GM06990 (cell line): ENCODE measurements around the gene CYP1A2.
A peak's percentile ranks its signal among the peaks of the same experiment; 100 is the strongest.

Experiments
- DNase-seq: peaks from one replicate; pipeline ENCODE4 v3.0.0-alpha.2; 2011; ENCODE audit not compliant: insufficient read length; ENCODE audit errors: extremely low read depth
- H3K27me3 ChIP-seq: replicated peaks from 2 replicates; pipeline ENCODE4 v1.6.0; 2011; ENCODE audit warnings: low read length; ENCODE audit not compliant: control insufficient read depth, insufficient read depth
- H3K36me3 ChIP-seq: 2 replicates; pipeline ENCODE4 v1.5.1; 2011; ENCODE audit warnings: low read length; ENCODE audit not compliant: control insufficient read depth, insufficient read depth
- H3K4me3 ChIP-seq: replicated peaks from 2 replicates; pipeline ENCODE4 v1.5.1; 2011; ENCODE audit warnings: low read depth, mild to moderate bottlenecking, control low read depth, low read length
- TF ChIP-seq, protein P1 (sequence below): IDR thresholded peaks from 2 replicates; pipeline ENCODE4 v1.5.1; 2011; ENCODE audit warnings: low read length, control low read depth, mild to moderate bottlenecking, inconsistent platforms; ENCODE audit not compliant: insufficient read depth, poor library complexity, severe bottlenecking

CYP1A2 gene

GRCh38 chr15:74789741-74790079, 41.1 kb downstream of the CYP1A2 start:
- no peak for DNase-seq
- H3K27me3 ChIP-seq = no peaks in the 10 kb centered on the region
- peak overlapping the region; percentile 98 for H3K4me3 ChIP-seq
- H3K36me3 ChIP-seq = peaks cover 20% of the 10 kb centered on the region
- TF ChIP-seq, protein P1, sequence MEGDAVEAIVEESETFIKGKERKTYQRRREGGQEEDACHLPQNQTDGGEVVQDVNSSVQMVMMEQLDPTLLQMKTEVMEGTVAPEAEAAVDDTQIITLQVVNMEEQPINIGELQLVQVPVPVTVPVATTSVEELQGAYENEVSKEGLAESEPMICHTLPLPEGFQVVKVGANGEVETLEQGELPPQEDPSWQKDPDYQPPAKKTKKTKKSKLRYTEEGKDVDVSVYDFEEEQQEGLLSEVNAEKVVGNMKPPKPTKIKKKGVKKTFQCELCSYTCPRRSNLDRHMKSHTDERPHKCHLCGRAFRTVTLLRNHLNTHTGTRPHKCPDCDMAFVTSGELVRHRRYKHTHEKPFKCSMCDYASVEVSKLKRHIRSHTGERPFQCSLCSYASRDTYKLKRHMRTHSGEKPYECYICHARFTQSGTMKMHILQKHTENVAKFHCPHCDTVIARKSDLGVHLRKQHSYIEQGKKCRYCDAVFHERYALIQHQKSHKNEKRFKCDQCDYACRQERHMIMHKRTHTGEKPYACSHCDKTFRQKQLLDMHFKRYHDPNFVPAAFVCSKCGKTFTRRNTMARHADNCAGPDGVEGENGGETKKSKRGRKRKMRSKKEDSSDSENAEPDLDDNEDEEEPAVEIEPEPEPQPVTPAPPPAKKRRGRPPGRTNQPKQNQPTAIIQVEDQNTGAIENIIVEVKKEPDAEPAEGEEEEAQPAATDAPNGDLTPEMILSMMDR = no peak

GRCh38 chr15:74790080-74790916, 41.7 kb downstream of the CYP1A2 start:
- peak overlapping the region; percentile 98 for H3K4me3 ChIP-seq
- H3K27me3 ChIP-seq = no peaks in the 10 kb centered on the region
- peak; percentile 82 for DNase-seq
- H3K36me3 ChIP-seq = peaks cover 20% of the 10 kb centered on the region
- TF ChIP-seq, protein P1 = no peak

DNA sequence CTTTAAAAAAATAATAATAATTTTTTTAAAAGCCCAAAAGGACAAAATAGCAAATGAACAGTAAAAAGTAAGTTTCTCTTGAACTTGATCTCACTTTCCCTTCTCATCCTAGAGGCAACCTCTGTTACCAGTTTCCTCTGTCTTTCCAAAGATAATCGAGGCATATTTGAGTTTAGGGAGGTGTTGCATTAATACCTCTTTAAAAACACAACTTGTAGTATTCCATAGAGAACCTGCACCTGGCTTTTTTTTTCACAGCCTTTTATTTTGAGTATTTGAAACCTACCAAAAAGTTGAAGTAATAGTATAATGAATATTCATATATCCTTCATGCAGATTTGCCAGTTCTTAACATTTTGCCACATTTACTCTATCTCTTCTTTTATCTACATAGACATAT, 42.4 kb downstream of the CYP1A2 start:
- TF ChIP-seq, protein P1 = no peak
- H3K4me3 ChIP-seq = peak overlapping the region; percentile 98; the same call in 1 of the 2 replicates
- no peak for DNase-seq
- H3K27me3 ChIP-seq = no peaks in the 10 kb centered on the region
- H3K36me3 ChIP-seq = peaks cover 17% of the 10 kb centered on the region

- peaks cover 17% of the 10 kb centered on the region for H3K36me3 ChIP-seq
- no peaks in the 10 kb centered on the region for H3K27me3 ChIP-seq
- TF ChIP-seq, protein P1 = no peak
- peak overlapping the region; percentile 29 for H3K4me3 ChIP-seq
- no peak for DNase-seq
Observed at GRCh38 chr15:74791667-74792066, 43.0 kb downstream of the CYP1A2 start.

GRCh38 chr15:74792227-74793016, 43.8 kb downstream of the CYP1A2 start:
- peak overlapping the region; percentile 29; the same call in 1 of the 2 replicates for H3K4me3 ChIP-seq
- DNase-seq = no peak
- TF ChIP-seq, protein P1 = no peak
- peaks cover 17% of the 10 kb centered on the region for H3K36me3 ChIP-seq
- H3K27me3 ChIP-seq = no peaks in the 10 kb centered on the region
